Astrocyte (in vitro differentiated cells and primary cell): Measurements from ENCODE around the gene CSAG3. TPM values are rescaled to one million over a fixed set of nuclear protein-coding genes. Genes with fewer than 3 reads are reported as not detected.

ENCODE experiments used
- DNase-seq: peaks from one replicate; pipeline ENCODE4 v3.0.0-alpha.2; 2010; ENCODE audit warnings: low read depth
- FAIRE-seq: peaks from 2 replicates; lab custom pipeline; 2011; peaks lifted over from hg19 to GRCh38; lab: Jason Lieb, UNC
- H2AFZ ChIP-seq: 2 replicates; pipeline ENCODE4 v1.6.0; 2012; ENCODE audit warnings: low read depth, low read length, inconsistent platforms
- H3K27ac ChIP-seq: 2 replicates; pipeline ENCODE4 v1.5.1; 2011; ENCODE audit warnings: low read depth, low read length, inconsistent platforms
- H3K27me3 ChIP-seq: 2 replicates; pipeline ENCODE4 v1.6.0; 2011; ENCODE audit warnings: low read length, inconsistent platforms; ENCODE audit not compliant: insufficient read depth
- H3K36me3 ChIP-seq: 2 replicates; pipeline ENCODE4 v1.5.1; 2011; ENCODE audit warnings: low read length, inconsistent platforms; ENCODE audit not compliant: insufficient read depth
- H3K4me1 ChIP-seq: 2 replicates; pipeline ENCODE4 v1.5.1; 2011; ENCODE audit warnings: low read length, inconsistent platforms; ENCODE audit not compliant: insufficient read depth
- H3K4me2 ChIP-seq: 2 replicates; pipeline ENCODE4 v1.6.0; 2012; ENCODE audit warnings: low read length, inconsistent platforms
- H3K4me3 ChIP-seq: 2 replicates; pipeline ENCODE4 v1.5.1; 2011; ENCODE audit warnings: low read depth, mild to moderate bottlenecking, low read length, inconsistent platforms; ENCODE audit not compliant: insufficient read depth
- H3K79me2 ChIP-seq: 2 replicates; pipeline ENCODE4 v1.6.0; 2012; ENCODE audit warnings: mild to moderate bottlenecking, low read length, inconsistent platforms; ENCODE audit not compliant: insufficient read depth
- H3K9ac ChIP-seq: 2 replicates; pipeline ENCODE4 v1.6.0; 2012; ENCODE audit warnings: mild to moderate bottlenecking, low read length, inconsistent platforms
- H3K9me3 ChIP-seq: 2 replicates; pipeline ENCODE4 v1.5.1; 2012; ENCODE audit warnings: low read depth, mild to moderate bottlenecking, low read length, inconsistent platforms; ENCODE audit not compliant: insufficient read depth
- H4K20me1 ChIP-seq: 2 replicates; pipeline ENCODE4 v1.6.0; 2012; ENCODE audit warnings: low read length, inconsistent platforms; ENCODE audit not compliant: insufficient read depth
- H3K27ac Mint-ChIP-seq: one replicate; pipeline ENCODE4 v1.8.0; 2021; ENCODE audit warnings: mild to moderate bottlenecking, mixed read lengths; ENCODE audit not compliant: unreplicated experiment
- H3K27me3 Mint-ChIP-seq: one replicate; pipeline ENCODE4 v1.8.0; 2021; ENCODE audit warnings: low read depth, mixed read lengths; ENCODE audit not compliant: unreplicated experiment
- H3K36me3 Mint-ChIP-seq: one replicate; pipeline ENCODE4 v1.8.0; 2021; ENCODE audit warnings: low read depth, mixed read lengths; ENCODE audit not compliant: unreplicated experiment
- H3K4me1 Mint-ChIP-seq: one replicate; pipeline ENCODE4 v1.8.0; 2021; ENCODE audit warnings: low read depth, mixed read lengths; ENCODE audit not compliant: unreplicated experiment
- H3K4me3 Mint-ChIP-seq: one replicate; pipeline ENCODE4 v1.8.0; 2021; ENCODE audit warnings: mild to moderate bottlenecking, moderate library complexity, mixed read lengths; ENCODE audit not compliant: unreplicated experiment
- H3K9me3 Mint-ChIP-seq: one replicate; pipeline ENCODE4 v1.8.0; 2021; ENCODE audit warnings: mild to moderate bottlenecking, mixed read lengths; ENCODE audit not compliant: unreplicated experiment
- CTCF ChIP-seq: IDR thresholded peaks from 2 replicates; pipeline ENCODE4 v1.5.1; 2011; ENCODE audit warnings: low read depth, mild to moderate bottlenecking, inconsistent platforms, low read length, moderate library complexity; ENCODE audit not compliant: insufficient read depth
- EZH2 ChIP-seq: IDR thresholded peaks from 2 replicates; pipeline ENCODE4 v1.6.1; 2012; ENCODE audit warnings: mild to moderate bottlenecking, low read length, inconsistent platforms; ENCODE audit not compliant: insufficient read depth
- total RNA-seq: library from RNA; stranded (reverse); gene quantifications from 2 replicates; pipeline ENCODE4 v1.2.1, GENCODE V29; 2021

CSAG3 gene
- total RNA-seq, 1 donor from 2014 or later: 6.6 TPM

GRCh38 chrX:152798945-152799344 is 39.9 kb downstream of the CSAG3 start:
- H3K9ac ChIP-seq: no peak overlapping the region
- FAIRE-seq: no peak

GRCh38 chrX:152806035-152806434 is 47.0 kb downstream of the CSAG3 start:
- H3K36me3 Mint-ChIP-seq: no peaks in the 10 kb centered on the region
- no peaks in the 10 kb centered on the region for H3K4me1 ChIP-seq
- H3K27me3 ChIP-seq: no peaks in the 10 kb centered on the region
- H3K9ac ChIP-seq: no peak overlapping the region
- no peak overlapping the region for H3K27ac Mint-ChIP-seq
- peaks cover 2% of the 10 kb centered on the region for H3K9me3 Mint-ChIP-seq
- FAIRE-seq (peak; percentile 64), DNase-seq (no peak)
- H3K36me3 ChIP-seq: no peaks in the 10 kb centered on the region
- no peak overlapping the region for H3K4me3 ChIP-seq
- no peaks in the 10 kb centered on the region for H3K9me3 ChIP-seq
- no peak overlapping the region for H3K4me2 ChIP-seq
- no peaks in the 10 kb centered on the region for H3K79me2 ChIP-seq
- no peak overlapping the region for H2AFZ ChIP-seq
- H3K4me1 Mint-ChIP-seq: no peaks in the 10 kb centered on the region
- H3K27ac ChIP-seq: no peak overlapping the region
- peaks cover 2% of the 10 kb centered on the region for H3K27me3 Mint-ChIP-seq
- TF ChIP-seq EZH2: no peak
- no peak for TF ChIP-seq CTCF
- H4K20me1 ChIP-seq: no peaks in the 10 kb centered on the region
- H3K4me3 Mint-ChIP-seq: no peak overlapping the region

More at GRCh38 chrX:152798945-152799344, 39.9 kb downstream of the CSAG3 start:
- H3K27ac ChIP-seq: no peak overlapping the region
- H3K9me3 Mint-ChIP-seq: no peaks in the 10 kb centered on the region
- H3K79me2 ChIP-seq: no peaks in the 10 kb centered on the region
- H3K4me1 Mint-ChIP-seq: no peaks in the 10 kb centered on the region
- TF ChIP-seq EZH2: no peak
- TF ChIP-seq CTCF: no peak
- no peak overlapping the region for H3K4me3 ChIP-seq
- H3K9me3 ChIP-seq: no peaks in the 10 kb centered on the region
- no peaks in the 10 kb centered on the region for H3K36me3 Mint-ChIP-seq
- H3K4me3 Mint-ChIP-seq: no peak overlapping the region
- no peak overlapping the region for H3K4me2 ChIP-seq
- H3K27ac Mint-ChIP-seq: no peak overlapping the region
- DNase-seq: no peak
- H3K27me3 ChIP-seq: no peaks in the 10 kb centered on the region
- H2AFZ ChIP-seq: no peak overlapping the region
- H3K36me3 ChIP-seq: no peaks in the 10 kb centered on the region
- H3K4me1 ChIP-seq: no peaks in the 10 kb centered on the region
- H3K27me3 Mint-ChIP-seq: peaks cover 4% of the 10 kb centered on the region
- H4K20me1 ChIP-seq: no peaks in the 10 kb centered on the region

Other genes starting within 250 kb of the CSAG3 start
- 0.41 and 0.43 TPM in 2 replicates for gene GABRQ, start 121.3 kb upstream of the CSAG3 start, total RNA-seq
- 0.36 and 0.58 TPM in 2 replicates for gene MAGEA3, start 60.4 kb upstream of the CSAG3 start, total RNA-seq
- gene CSAG2, start 49.9 kb upstream of the CSAG3 start, total RNA-seq: not detected in 2 replicates
- 1.2 and 2.9 TPM in 2 replicates for gene MAGEA2B, start 44.6 kb upstream of the CSAG3 start, total RNA-seq
- 0.75 and 1.2 TPM in 2 replicates for gene CSAG1, start 25.5 kb upstream of the CSAG3 start, total RNA-seq
- gene MAGEA12, start 25.5 kb upstream of the CSAG3 start, total RNA-seq: 0.62 and 0.98 TPM in 2 replicates
- gene MAGEA2, start 5.4 kb upstream of the CSAG3 start, total RNA-seq: 6.1 and 7.1 TPM in 2 replicates
- gene MAGEA6, start 10.5 kb downstream of the CSAG3 start, total RNA-seq: 0.70 and 0.89 TPM in 2 replicates
- gene CETN2, start 71.5 kb downstream of the CSAG3 start, total RNA-seq: 31.8 and 38.0 TPM in 2 replicates
- gene NSDHL, start 71.8 kb downstream of the CSAG3 start, total RNA-seq: 25.5 and 34.2 TPM in 2 replicates
- 7.8 and 16.2 TPM in 2 replicates for gene ZNF185, start 138.8 kb downstream of the CSAG3 start, total RNA-seq
- gene PNMA5, start 234.9 kb downstream of the CSAG3 start, total RNA-seq: not detected in 2 replicates